Astrocyte (in vitro differentiated cells and primary cell): ENCODE results near the gene ATP11A. TPM values are rescaled to one million over a fixed set of nuclear protein-coding genes. Genes with fewer than 3 reads are reported as not detected.

ENCODE experiments used
- DNase-seq: peaks from one replicate; pipeline ENCODE4 v3.0.0-alpha.2; 2010; ENCODE audit warnings: low read depth
- FAIRE-seq: peaks from 2 replicates; lab custom pipeline; 2011; peaks lifted over from hg19 to GRCh38; lab: Jason Lieb, UNC
- H2AFZ ChIP-seq: 2 replicates; pipeline ENCODE4 v1.6.0; 2012; ENCODE audit warnings: low read depth, low read length, inconsistent platforms
- H3K27ac ChIP-seq: 2 replicates; pipeline ENCODE4 v1.5.1; 2011; ENCODE audit warnings: low read depth, low read length, inconsistent platforms
- H3K27me3 ChIP-seq: 2 replicates; pipeline ENCODE4 v1.6.0; 2011; ENCODE audit warnings: low read length, inconsistent platforms; ENCODE audit not compliant: insufficient read depth
- H3K36me3 ChIP-seq: 2 replicates; pipeline ENCODE4 v1.5.1; 2011; ENCODE audit warnings: low read length, inconsistent platforms; ENCODE audit not compliant: insufficient read depth
- H3K4me1 ChIP-seq: 2 replicates; pipeline ENCODE4 v1.5.1; 2011; ENCODE audit warnings: low read length, inconsistent platforms; ENCODE audit not compliant: insufficient read depth
- H3K4me2 ChIP-seq: 2 replicates; pipeline ENCODE4 v1.6.0; 2012; ENCODE audit warnings: low read length, inconsistent platforms
- H3K4me3 ChIP-seq: 2 replicates; pipeline ENCODE4 v1.5.1; 2011; ENCODE audit warnings: low read depth, mild to moderate bottlenecking, low read length, inconsistent platforms; ENCODE audit not compliant: insufficient read depth
- H3K79me2 ChIP-seq: 2 replicates; pipeline ENCODE4 v1.6.0; 2012; ENCODE audit warnings: mild to moderate bottlenecking, low read length, inconsistent platforms; ENCODE audit not compliant: insufficient read depth
- H3K9ac ChIP-seq: 2 replicates; pipeline ENCODE4 v1.6.0; 2012; ENCODE audit warnings: mild to moderate bottlenecking, low read length, inconsistent platforms
- H3K9me3 ChIP-seq: 2 replicates; pipeline ENCODE4 v1.5.1; 2012; ENCODE audit warnings: low read depth, mild to moderate bottlenecking, low read length, inconsistent platforms; ENCODE audit not compliant: insufficient read depth
- H4K20me1 ChIP-seq: 2 replicates; pipeline ENCODE4 v1.6.0; 2012; ENCODE audit warnings: low read length, inconsistent platforms; ENCODE audit not compliant: insufficient read depth
- H3K27ac Mint-ChIP-seq: one replicate; pipeline ENCODE4 v1.8.0; 2021; ENCODE audit warnings: mild to moderate bottlenecking, mixed read lengths; ENCODE audit not compliant: unreplicated experiment
- H3K27me3 Mint-ChIP-seq: one replicate; pipeline ENCODE4 v1.8.0; 2021; ENCODE audit warnings: low read depth, mixed read lengths; ENCODE audit not compliant: unreplicated experiment
- H3K36me3 Mint-ChIP-seq: one replicate; pipeline ENCODE4 v1.8.0; 2021; ENCODE audit warnings: low read depth, mixed read lengths; ENCODE audit not compliant: unreplicated experiment
- H3K4me1 Mint-ChIP-seq: one replicate; pipeline ENCODE4 v1.8.0; 2021; ENCODE audit warnings: low read depth, mixed read lengths; ENCODE audit not compliant: unreplicated experiment
- H3K4me3 Mint-ChIP-seq: one replicate; pipeline ENCODE4 v1.8.0; 2021; ENCODE audit warnings: mild to moderate bottlenecking, moderate library complexity, mixed read lengths; ENCODE audit not compliant: unreplicated experiment
- H3K9me3 Mint-ChIP-seq: one replicate; pipeline ENCODE4 v1.8.0; 2021; ENCODE audit warnings: mild to moderate bottlenecking, mixed read lengths; ENCODE audit not compliant: unreplicated experiment
- EZH2 ChIP-seq: IDR thresholded peaks from 2 replicates; pipeline ENCODE4 v1.6.1; 2012; ENCODE audit warnings: mild to moderate bottlenecking, low read length, inconsistent platforms; ENCODE audit not compliant: insufficient read depth
- total RNA-seq: library from RNA; stranded (reverse); gene quantifications from 2 replicates; pipeline ENCODE4 v1.2.1, GENCODE V29; 2021
- TF ChIP-seq, protein P1 (sequence below): IDR thresholded peaks from 2 replicates; pipeline ENCODE4 v1.5.1; 2011; ENCODE audit warnings: low read depth, mild to moderate bottlenecking, inconsistent platforms, low read length, moderate library complexity; ENCODE audit not compliant: insufficient read depth

ATP11A gene
- total RNA-seq, 1 donor from 2014 or later, result 38.9 TPM

DNA sequence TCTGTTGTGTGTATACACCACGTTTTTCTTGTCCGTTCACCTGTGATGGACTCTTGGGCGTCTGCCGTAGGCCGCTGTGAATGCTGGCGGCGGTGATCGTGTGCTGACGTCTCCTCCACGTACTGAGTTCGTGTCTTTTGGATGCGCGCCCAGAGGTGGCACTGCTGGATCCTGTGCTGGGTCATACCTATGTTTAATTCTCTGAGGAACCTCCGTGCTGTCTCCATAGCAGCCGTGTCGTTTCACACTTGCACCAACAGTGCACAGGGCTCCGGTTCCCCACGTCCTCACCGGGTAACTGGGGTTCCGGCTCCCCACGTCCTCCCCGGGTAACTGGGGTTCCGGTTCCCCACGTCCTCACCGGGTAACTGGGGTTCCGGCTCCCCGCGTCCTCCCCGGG, 56.2 kb downstream of the ATP11A start:
- Mint-ChIP-seq H3K9me3 (no peaks in the 10 kb centered on the region), H3K27ac (no peak overlapping the region), H3K4me3 (no peak overlapping the region), H3K27me3 (no peaks in the 10 kb centered on the region), H3K36me3 (peaks cover 3% of the 10 kb centered on the region), H3K4me1 (peaks cover 10% of the 10 kb centered on the region)
- no peak overlapping the region for H3K27ac ChIP-seq
- H3K4me3 ChIP-seq, result no peak overlapping the region
- H3K9ac ChIP-seq, result no peak overlapping the region
- no peaks in the 10 kb centered on the region for H3K79me2 ChIP-seq
- H3K4me1 ChIP-seq, result peaks cover 7% of the 10 kb centered on the region
- no peak overlapping the region for H3K4me2 ChIP-seq
- no peaks in the 10 kb centered on the region for H3K9me3 ChIP-seq
- H3K36me3 ChIP-seq, result no peaks in the 10 kb centered on the region
- DNase-seq, result no peak
- peaks cover 30% of the 10 kb centered on the region for H4K20me1 ChIP-seq
- no peak overlapping the region for H2AFZ ChIP-seq
- TF ChIP-seq, protein P1, sequence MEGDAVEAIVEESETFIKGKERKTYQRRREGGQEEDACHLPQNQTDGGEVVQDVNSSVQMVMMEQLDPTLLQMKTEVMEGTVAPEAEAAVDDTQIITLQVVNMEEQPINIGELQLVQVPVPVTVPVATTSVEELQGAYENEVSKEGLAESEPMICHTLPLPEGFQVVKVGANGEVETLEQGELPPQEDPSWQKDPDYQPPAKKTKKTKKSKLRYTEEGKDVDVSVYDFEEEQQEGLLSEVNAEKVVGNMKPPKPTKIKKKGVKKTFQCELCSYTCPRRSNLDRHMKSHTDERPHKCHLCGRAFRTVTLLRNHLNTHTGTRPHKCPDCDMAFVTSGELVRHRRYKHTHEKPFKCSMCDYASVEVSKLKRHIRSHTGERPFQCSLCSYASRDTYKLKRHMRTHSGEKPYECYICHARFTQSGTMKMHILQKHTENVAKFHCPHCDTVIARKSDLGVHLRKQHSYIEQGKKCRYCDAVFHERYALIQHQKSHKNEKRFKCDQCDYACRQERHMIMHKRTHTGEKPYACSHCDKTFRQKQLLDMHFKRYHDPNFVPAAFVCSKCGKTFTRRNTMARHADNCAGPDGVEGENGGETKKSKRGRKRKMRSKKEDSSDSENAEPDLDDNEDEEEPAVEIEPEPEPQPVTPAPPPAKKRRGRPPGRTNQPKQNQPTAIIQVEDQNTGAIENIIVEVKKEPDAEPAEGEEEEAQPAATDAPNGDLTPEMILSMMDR, result no peak
- no peak for TF ChIP-seq EZH2
- FAIRE-seq, result no peak
- H3K27me3 ChIP-seq, result no peaks in the 10 kb centered on the region

DNA sequence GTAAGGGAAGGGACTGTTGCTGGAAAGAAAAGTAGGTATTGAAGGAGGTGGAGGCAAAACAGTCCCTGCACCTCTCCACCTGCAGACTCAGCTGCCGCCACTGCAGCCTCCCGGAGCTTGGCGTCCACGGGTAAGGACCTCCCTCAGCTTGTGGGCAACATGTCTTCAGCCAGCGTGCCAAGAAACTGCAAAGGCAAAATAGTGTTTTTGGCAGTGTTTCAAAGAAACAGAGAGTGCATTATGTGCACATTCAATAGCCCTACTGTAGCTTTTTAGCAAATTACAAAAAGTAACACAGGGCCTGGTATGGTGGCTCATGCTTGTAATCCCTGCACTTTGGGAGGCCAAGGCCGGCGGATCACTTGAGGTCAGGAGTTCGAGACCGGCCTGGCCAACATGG, 57.4 kb downstream of the ATP11A start:
- Histone ChIP-seq H3K4me1 (peaks cover 7% of the 10 kb centered on the region), H3K4me3 (no peak overlapping the region), H3K79me2 (no peaks in the 10 kb centered on the region), H3K27me3 (no peaks in the 10 kb centered on the region), H3K9ac (no peak overlapping the region), H3K27ac (no peak overlapping the region), H2AFZ (no peak overlapping the region), H4K20me1 (peaks cover 23% of the 10 kb centered on the region), H3K4me2 (no peak overlapping the region), H3K36me3 (no peaks in the 10 kb centered on the region), H3K9me3 (no peaks in the 10 kb centered on the region)
- no peak overlapping the region for H3K27ac Mint-ChIP-seq
- no peak overlapping the region for H3K4me3 Mint-ChIP-seq
- FAIRE-seq (no peak), DNase-seq (no peak)
- H3K4me1 Mint-ChIP-seq, result peaks cover 10% of the 10 kb centered on the region
- no peaks in the 10 kb centered on the region for H3K9me3 Mint-ChIP-seq
- TF ChIP-seq, protein P1, result no peak
- TF ChIP-seq EZH2, result no peak
- H3K27me3 Mint-ChIP-seq, result no peaks in the 10 kb centered on the region
- H3K36me3 Mint-ChIP-seq, result peaks cover 3% of the 10 kb centered on the region

DNA sequence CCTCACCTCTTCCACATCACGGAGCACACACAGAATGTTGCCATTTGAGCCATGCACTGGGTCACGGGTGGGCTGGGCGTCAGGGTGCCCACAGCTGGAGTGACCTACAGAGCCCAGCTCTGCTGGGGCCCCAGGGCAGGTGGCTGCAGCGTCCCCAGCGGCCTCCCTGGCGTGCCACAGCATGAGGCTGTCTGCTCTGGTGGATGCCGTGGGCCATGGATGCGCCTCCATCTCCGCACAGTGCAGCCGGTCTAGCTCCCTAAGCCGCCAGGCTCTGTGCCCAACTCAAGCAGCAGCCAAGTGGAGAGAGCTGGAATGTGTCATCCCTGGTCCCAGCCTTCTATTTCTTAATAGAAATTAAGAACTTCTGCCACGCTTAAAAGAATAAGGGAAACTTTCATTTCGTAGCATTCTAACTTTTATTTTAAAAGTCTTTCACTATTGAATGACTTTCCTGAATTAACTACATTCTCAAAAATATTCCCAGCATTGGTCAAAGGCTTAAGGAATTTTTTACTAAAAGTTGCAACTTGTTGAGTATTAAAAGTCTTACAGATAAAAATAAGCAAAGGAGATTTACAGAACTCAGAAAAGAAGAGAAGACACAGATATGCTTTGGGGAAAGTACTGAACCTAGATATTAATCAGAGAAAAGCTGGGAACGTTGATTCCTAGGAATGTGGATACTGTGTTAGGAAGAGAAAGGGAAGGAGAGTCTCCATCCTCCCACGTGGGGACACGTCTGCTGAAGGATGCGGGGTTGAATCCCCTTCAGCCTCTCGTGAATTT, 59.3 kb downstream of the ATP11A start:
- DNase-seq (no peak), FAIRE-seq (no peak)
- H3K27ac ChIP-seq, result no peak overlapping the region
- Mint-ChIP-seq H3K27me3 (no peaks in the 10 kb centered on the region), H3K4me1 (peaks cover 9% of the 10 kb centered on the region), H3K27ac (no peak overlapping the region), H3K36me3 (peaks cover 3% of the 10 kb centered on the region), H3K9me3 (no peaks in the 10 kb centered on the region), H3K4me3 (no peak overlapping the region)
- no peak overlapping the region for H2AFZ ChIP-seq
- no peaks in the 10 kb centered on the region for H3K27me3 ChIP-seq
- H3K9me3 ChIP-seq, result no peaks in the 10 kb centered on the region
- peaks cover 7% of the 10 kb centered on the region for H3K4me1 ChIP-seq
- peaks cover 8% of the 10 kb centered on the region for H4K20me1 ChIP-seq
- H3K4me3 ChIP-seq, result no peak overlapping the region
- H3K9ac ChIP-seq, result no peak overlapping the region
- H3K79me2 ChIP-seq, result no peaks in the 10 kb centered on the region
- H3K36me3 ChIP-seq, result no peaks in the 10 kb centered on the region
- TF ChIP-seq EZH2, result no peak
- TF ChIP-seq, protein P1, result no peak
- no peak overlapping the region for H3K4me2 ChIP-seq
